ENCODE results near the gene ERH.

GRCh38 chr14:69378274-69378673, 19.8 kb downstream of the ERH start:
- TF ChIP-seq CTCF (IDR thresholded peaks at IDR 0.05): no peak
- no peak for TF ChIP-seq POLR2A (IDR thresholded peaks at IDR 0.05)
- no peak for TF ChIP-seq POLR2AphosphoS5 (IDR thresholded peaks at IDR 0.05)

All from breast epithelium (tissue), 3 donors.